ENCODE measurements around the gene KLHL40. TPM values are rescaled to one million over a fixed set of nuclear protein-coding genes. Genes with fewer than 3 reads are reported as not detected.

KLHL40 gene
- total and polyA plus RNA-seq, 2 donors (not counting 3 experiments of a cell fraction or from before 2014, with no cell fraction given): not detected

- POLR2A ChIA-PET: no interaction called here
- DNase-seq (ENCODE audit: low read depth, low spot score) (no peak), FAIRE-seq (no peak)
- dilution Hi-C loops (cut with MboI; ENCODE audit: extremely low pct_ligation_motif_present, low sequenced_read_pairs): no loop called here
- H3K9me1 ChIP-seq (replicated peaks; ENCODE audit: control insufficient read depth, extremely low read depth, insufficient read depth, low read length): no peaks in the 10 kb centered on the region
- no peak overlapping the region for H3K4me2 ChIP-seq (ENCODE audit: insufficient read depth, low read length)
- no peaks in the 10 kb centered on the region for H3K36me3 ChIP-seq (ENCODE audit: control insufficient read depth in 2 of 2, extremely low read depth in 1 of 2, insufficient read depth in 2 of 2, low read length in 2 of 2)
- intact Hi-C loops (cut with micrococcal nuclease): no loop called here
- CTCF ChIA-PET: no interaction called here
- TF ChIP-seq POLR2AphosphoS5 (IDR thresholded peaks at IDR 0.05; ENCODE audit: insufficient read depth, low read depth, low read length) (no peak), POLR2A (IDR thresholded peaks at IDR 0.05; ENCODE audit: low read depth, low read length) (no peak), FOS (IDR thresholded peaks at IDR 0.05; ENCODE audit: borderline replicate concordance, insufficient read depth, low read length) (no peak), MAX (IDR thresholded peaks at IDR 0.05; ENCODE audit: insufficient read depth, insufficient read length) (no peak)
- no peaks in the 10 kb centered on the region for H4K20me1 ChIP-seq (replicated peaks; ENCODE audit: control insufficient read depth, extremely low read depth, insufficient read depth, low read length)
- peaks cover 11 to 12% of the 10 kb centered on the region in 2 experiments for H3K27me3 ChIP-seq (ENCODE audit: control insufficient read depth in 2 of 2, insufficient read depth in 2 of 2, low read length in 2 of 2)
- no peaks in the 10 kb centered on the region for H3K9me3 ChIP-seq (replicated peaks; ENCODE audit: control insufficient read depth, insufficient read depth, low read length)
- H3K4me3 ChIP-seq (replicated peaks in 1 of 3; ENCODE audit: insufficient read depth in 1 of 3, low read depth in 1 of 3, low read length in 3 of 3): no peak overlapping the region
- no peaks in the 10 kb centered on the region for H3K79me2 ChIP-seq (ENCODE audit: control insufficient read depth, insufficient read depth, low read length)
- no peak overlapping the region for H3K9ac ChIP-seq (replicated peaks; ENCODE audit: extremely low read depth, insufficient read depth, low read length)
- no peaks in the 10 kb centered on the region for H3K4me1 ChIP-seq (ENCODE audit: control insufficient read depth, extremely low read depth, insufficient read depth, low read length)
- no peak overlapping the region for H2AFZ ChIP-seq (ENCODE audit: low read depth, low read length)
- no TSS peak for BruUV-seq (replicated peaks)
- no peak overlapping the region for H3K27ac ChIP-seq (ENCODE audit: insufficient read depth, low read depth, low read length)
Observed at GRCh38 chr3:42690191-42690590, 4.9 kb downstream of the KLHL40 start.

- no peak overlapping the region for H3K4me3 ChIP-seq (replicated peaks in 1 of 3; ENCODE audit: insufficient read depth in 1 of 3, low read depth in 1 of 3, low read length in 3 of 3)
- H3K9me1 ChIP-seq (replicated peaks; ENCODE audit: control insufficient read depth, extremely low read depth, insufficient read depth, low read length): no peaks in the 10 kb centered on the region
- no peak for TF ChIP-seq CTCF (IDR thresholded peaks at IDR 0.05; ENCODE audit: extremely low read depth in 1 of 2, insufficient read depth in 1 of 2, low read depth in 1 of 2, low read length in 2 of 2)
- TF ChIP-seq GATA2 (IDR thresholded peaks at IDR 0.05; ENCODE audit: insufficient read depth, insufficient read length, low read depth, low read length): no peak
- no peak for TF ChIP-seq JUN (IDR thresholded peaks at IDR 0.05; ENCODE audit: borderline replicate concordance, insufficient read depth, insufficient read length, low read depth)
- no peak for TF ChIP-seq FOS (IDR thresholded peaks at IDR 0.05; ENCODE audit: borderline replicate concordance, insufficient read depth, low read length)
- TF ChIP-seq EZH2 (IDR thresholded peaks at IDR 0.05; ENCODE audit: borderline replicate concordance, low read depth, low read length, severe bottlenecking): no peak
- no peak for TF ChIP-seq MAX (IDR thresholded peaks at IDR 0.05; ENCODE audit: insufficient read depth, insufficient read length)
- no peak for TF ChIP-seq MYC (IDR thresholded peaks at IDR 0.05; ENCODE audit: low read depth, low read length)
- TF ChIP-seq POLR2A (IDR thresholded peaks at IDR 0.05; ENCODE audit: low read depth, low read length): no peak
- no peak for TF ChIP-seq POLR2AphosphoS5 (IDR thresholded peaks at IDR 0.05; ENCODE audit: insufficient read depth, low read depth, low read length)
- no peak for DNase-seq (ENCODE audit: low read depth, low spot score)
- FAIRE-seq: no peak
- no peak overlapping the region for H3K4me2 ChIP-seq (ENCODE audit: insufficient read depth, low read length)
- dilution Hi-C loops (cut with MboI; ENCODE audit: extremely low pct_ligation_motif_present, low sequenced_read_pairs) (no loop called here), intact Hi-C loops (cut with micrococcal nuclease) (no loop called here)
- ChIA-PET CTCF (no interaction called here), POLR2A (no interaction called here)
- no peaks in the 10 kb centered on the region for H3K36me3 ChIP-seq (ENCODE audit: control insufficient read depth in 2 of 2, extremely low read depth in 1 of 2, insufficient read depth in 2 of 2, low read length in 2 of 2)
- no peaks in the 10 kb centered on the region for H3K9me3 ChIP-seq (replicated peaks; ENCODE audit: control insufficient read depth, insufficient read depth, low read length)
- H2AFZ ChIP-seq (ENCODE audit: low read depth, low read length): no peak overlapping the region
- peaks cover 6 to 7% of the 10 kb centered on the region in 2 experiments for H3K27me3 ChIP-seq (ENCODE audit: control insufficient read depth in 2 of 2, insufficient read depth in 2 of 2, low read length in 2 of 2)
- H3K27ac ChIP-seq (ENCODE audit: insufficient read depth, low read depth, low read length): no peak overlapping the region
- no peaks in the 10 kb centered on the region for H4K20me1 ChIP-seq (replicated peaks; ENCODE audit: control insufficient read depth, extremely low read depth, insufficient read depth, low read length)
- H3K9ac ChIP-seq (replicated peaks; ENCODE audit: extremely low read depth, insufficient read depth, low read length): no peak overlapping the region
- no TSS peak for BruUV-seq (replicated peaks)
- no peaks in the 10 kb centered on the region for H3K79me2 ChIP-seq (ENCODE audit: control insufficient read depth, insufficient read depth, low read length)
- no peaks in the 10 kb centered on the region for H3K4me1 ChIP-seq (ENCODE audit: control insufficient read depth, extremely low read depth, insufficient read depth, low read length)
Observed at GRCh38 chr3:42690766-42691680, 5.7 kb downstream of the KLHL40 start.
